Ishikawa (cell line): ENCODE measurements around the gene PRICKLE2.

Experiments used
- CEBPB ChIP-seq: IDR thresholded peaks from 2 replicates; pipeline ENCODE4 v1.6.1; 2012
- CREB1 ChIP-seq: IDR thresholded peaks from 2 replicates; pipeline ENCODE4 v1.6.1; 2012; ENCODE audit warnings: low read depth
- EGR1 ChIP-seq: IDR thresholded peaks from 2 replicates; pipeline ENCODE4 v1.6.1; 2012
- EP300 ChIP-seq: IDR thresholded peaks from 2 replicates; pipeline ENCODE4 v1.6.1; 2012; ENCODE audit warnings: borderline replicate concordance
- FOXM1 ChIP-seq: IDR thresholded peaks from 2 replicates; pipeline ENCODE4 v1.6.1; 2012; ENCODE audit warnings: low read depth, borderline replicate concordance
- MAX ChIP-seq: IDR thresholded peaks from 2 replicates; pipeline ENCODE4 v1.6.1; 2012
- NFIC ChIP-seq: IDR thresholded peaks from 2 replicates; pipeline ENCODE4 v1.6.1; 2012
- RAD21 ChIP-seq: IDR thresholded peaks from 2 replicates; pipeline ENCODE4 v1.6.1; 2012; ENCODE audit warnings: low read depth
- REST ChIP-seq: IDR thresholded peaks from 2 replicates; pipeline ENCODE4 v1.6.1; 2012; ENCODE audit warnings: low read depth, mild to moderate bottlenecking
- TAF1 ChIP-seq: IDR thresholded peaks from 2 replicates; pipeline ENCODE4 v1.6.1; 2012; ENCODE audit warnings: low read depth, mild to moderate bottlenecking
- TCF12 ChIP-seq: IDR thresholded peaks from 2 replicates; pipeline ENCODE4 v1.6.1; 2012; ENCODE audit warnings: low read depth
- TEAD4 ChIP-seq: IDR thresholded peaks from 2 replicates; pipeline ENCODE4 v1.6.1; 2012
- USF1 ChIP-seq: IDR thresholded peaks from 2 replicates; pipeline ENCODE4 v1.6.1; 2012
- YY1 ChIP-seq: IDR thresholded peaks from 2 replicates; pipeline ENCODE4 v1.6.1; 2012; ENCODE audit warnings: low read depth
- ZBTB7A ChIP-seq: IDR thresholded peaks from 2 replicates; pipeline ENCODE4 v1.6.1; 2012; ENCODE audit warnings: low read depth

PRICKLE2 gene

GRCh38 chr3:64229903-64230302, 4.6 kb upstream of the PRICKLE2 start:
- TF ChIP-seq YY1 (no peak), TEAD4 (no peak), USF1 (no peak)

- TF ChIP-seq ZBTB7A (no peak), FOXM1 (no peak), USF1 (no peak), NFIC (no peak), YY1 (no peak), TEAD4 (no peak), TAF1 (no peak), TCF12 (no peak), REST (no peak), EGR1 (no peak), CEBPB (no peak), MAX (no peak), CREB1 (no peak), RAD21 (no peak)
Measured at GRCh38 chr3:64228110-64228509, 2.8 kb upstream of the PRICKLE2 start.

- TF ChIP-seq TCF12, result no peak
- no peak for TF ChIP-seq EGR1
- TF ChIP-seq MAX, result no peak
- no peak for TF ChIP-seq USF1
- no peak for TF ChIP-seq EP300
- TF ChIP-seq TAF1, result no peak
- no peak for TF ChIP-seq FOXM1
- no peak for TF ChIP-seq NFIC
- TF ChIP-seq CREB1, result no peak
- TF ChIP-seq CEBPB, result no peak
Measured at GRCh38 chr3:64226730-64227129, 1.5 kb upstream of the PRICKLE2 start.

GRCh38 chr3:64225695-64226499, 631 bp upstream of the PRICKLE2 start:
- TF ChIP-seq NFIC (no peak), TEAD4 (no peak), YY1 (no peak), RAD21 (no peak), TAF1 (no peak), FOXM1 (no peak), TCF12 (no peak), ZBTB7A (no peak), USF1 (no peak), CREB1 (no peak), MAX (no peak), CEBPB (no peak), EP300 (no peak), REST (no peak), EGR1 (no peak)
